Neural cell (in vitro differentiated cells): ENCODE data around the gene TMEM245.

Source experiments
- EP300 ChIP-seq: fragments of 450-650 bp; conservative IDR thresholded peaks from 2 replicates; pipeline ENCODE4 v1.6.1; 2014; ENCODE audit warnings: antibody characterized with exemption, mild to moderate bottlenecking, moderate library complexity; ENCODE audit not compliant: poor library complexity, severe bottlenecking
- POLR2AphosphoS5 ChIP-seq: IDR thresholded peaks from 2 replicates; pipeline ENCODE4 v1.6.1; 2012
- TF ChIP-seq, protein P1 (sequence below): fragments of 450-650 bp; IDR thresholded peaks from 2 replicates; pipeline ENCODE4 v1.5.1; 2014; ENCODE audit warnings: antibody characterized with exemption, mild to moderate bottlenecking, moderate library complexity; ENCODE audit not compliant: poor library complexity, severe bottlenecking

DNA sequence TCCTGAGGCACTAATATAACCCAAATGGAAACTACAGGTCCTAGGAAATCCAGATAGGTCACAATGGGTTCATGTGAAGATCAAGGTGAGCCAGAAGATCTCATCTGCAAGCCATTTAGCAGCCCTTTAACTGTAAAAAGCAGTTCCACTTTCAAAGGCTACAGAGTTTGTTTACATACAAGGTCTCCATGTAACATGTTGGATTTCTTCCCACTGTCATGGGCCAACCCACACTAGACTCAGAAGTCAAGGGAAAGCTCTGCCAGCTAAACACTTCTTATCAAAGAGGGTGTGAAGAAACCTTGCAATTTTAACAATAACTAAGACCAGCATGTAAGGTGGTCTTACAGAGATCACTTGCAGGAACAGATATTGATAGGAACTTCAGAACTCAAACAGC, 102.7 kb downstream of the TMEM245 start:
- TF ChIP-seq, protein P1, sequence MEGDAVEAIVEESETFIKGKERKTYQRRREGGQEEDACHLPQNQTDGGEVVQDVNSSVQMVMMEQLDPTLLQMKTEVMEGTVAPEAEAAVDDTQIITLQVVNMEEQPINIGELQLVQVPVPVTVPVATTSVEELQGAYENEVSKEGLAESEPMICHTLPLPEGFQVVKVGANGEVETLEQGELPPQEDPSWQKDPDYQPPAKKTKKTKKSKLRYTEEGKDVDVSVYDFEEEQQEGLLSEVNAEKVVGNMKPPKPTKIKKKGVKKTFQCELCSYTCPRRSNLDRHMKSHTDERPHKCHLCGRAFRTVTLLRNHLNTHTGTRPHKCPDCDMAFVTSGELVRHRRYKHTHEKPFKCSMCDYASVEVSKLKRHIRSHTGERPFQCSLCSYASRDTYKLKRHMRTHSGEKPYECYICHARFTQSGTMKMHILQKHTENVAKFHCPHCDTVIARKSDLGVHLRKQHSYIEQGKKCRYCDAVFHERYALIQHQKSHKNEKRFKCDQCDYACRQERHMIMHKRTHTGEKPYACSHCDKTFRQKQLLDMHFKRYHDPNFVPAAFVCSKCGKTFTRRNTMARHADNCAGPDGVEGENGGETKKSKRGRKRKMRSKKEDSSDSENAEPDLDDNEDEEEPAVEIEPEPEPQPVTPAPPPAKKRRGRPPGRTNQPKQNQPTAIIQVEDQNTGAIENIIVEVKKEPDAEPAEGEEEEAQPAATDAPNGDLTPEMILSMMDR: no peak
- TF ChIP-seq EP300: no peak
- TF ChIP-seq POLR2AphosphoS5: no peak
